ENCODE results near the gene SETBP1.

- no peak for TF ChIP-seq POLR2A (IDR thresholded peaks at IDR 0.05)
- no peak for TF ChIP-seq CTCF (IDR thresholded peaks at IDR 0.05)
Measured at GRCh38 chr18:44909191-44909719, 228.6 kb downstream of the SETBP1 start.
